ENCODE results near the gene HSP90AB1.

Gene HSP90AB1

GRCh38 chr6:44207966-44208365 is 38.9 kb upstream of the HSP90AB1 start:
- Histone ChIP-seq H3K4me2 (ENCODE audit: low read length) (no peak overlapping the region), H2AFZ (ENCODE audit: low read depth, low read length) (no peak overlapping the region), H3K4me3 (ENCODE audit: low read length) (no peak overlapping the region), H3K9me3 (ENCODE audit: insufficient read depth, low read length) (no peaks in the 10 kb centered on the region), H3K36me3 (replicated peaks; ENCODE audit: low read depth, low read length) (no peaks in the 10 kb centered on the region), H3K4me1 (ENCODE audit: low read length) (peaks cover 17% of the 10 kb centered on the region), H3K27ac (ENCODE audit: low read length) (no peak overlapping the region), H3K27me3 (ENCODE audit: low read depth, low read length) (0 out of 2 replicates have a peak, but pooled peaks cover 4% of the 10 kb centered on the region), H3K79me2 (ENCODE audit: low read length) (no peaks in the 10 kb centered on the region), H3K9ac (ENCODE audit: low read length) (no peak overlapping the region), H4K20me1 (ENCODE audit: insufficient read depth, low read length) (no peaks in the 10 kb centered on the region)
- TF ChIP-seq CTCF (IDR thresholded peaks at IDR 0.05; ENCODE audit: low read depth, low read length) = no peak
- TF ChIP-seq EZH2phosphoT487 (IDR thresholded peaks at IDR 0.05; ENCODE audit: low read depth) = no peak

GRCh38 chr6:44211284-44211683 is 35.6 kb upstream of the HSP90AB1 start:
- no peaks in the 10 kb centered on the region for H3K36me3 ChIP-seq (replicated peaks; ENCODE audit: low read depth, low read length)
- H3K9me3 ChIP-seq (ENCODE audit: insufficient read depth, low read length) = no peaks in the 10 kb centered on the region
- H3K4me2 ChIP-seq (ENCODE audit: low read length) = no peak overlapping the region
- TF ChIP-seq EZH2phosphoT487 (IDR thresholded peaks at IDR 0.05; ENCODE audit: low read depth) (no peak), CTCF (IDR thresholded peaks at IDR 0.05; ENCODE audit: low read depth, low read length) (no peak)
- no peak overlapping the region for H2AFZ ChIP-seq (ENCODE audit: low read depth, low read length)
- H4K20me1 ChIP-seq (ENCODE audit: insufficient read depth, low read length) = no peaks in the 10 kb centered on the region
- no peaks in the 10 kb centered on the region for H3K27me3 ChIP-seq (ENCODE audit: low read depth, low read length)
- no peaks in the 10 kb centered on the region for H3K79me2 ChIP-seq (ENCODE audit: low read length)
- no peak overlapping the region for H3K4me3 ChIP-seq (ENCODE audit: low read length)
- H3K27ac ChIP-seq (ENCODE audit: low read length) = no peak overlapping the region
- H3K4me1 ChIP-seq (ENCODE audit: low read length) = peaks cover 16% of the 10 kb centered on the region
- no peak overlapping the region for H3K9ac ChIP-seq (ENCODE audit: low read length)

- H3K9ac ChIP-seq (ENCODE audit: low read length) = no peak overlapping the region
- TF ChIP-seq CTCF (IDR thresholded peaks at IDR 0.05; ENCODE audit: low read depth, low read length) = no peak
- no peaks in the 10 kb centered on the region for H3K36me3 ChIP-seq (replicated peaks; ENCODE audit: low read depth, low read length)
Measured at GRCh38 chr6:44214307-44214706, 32.6 kb upstream of the HSP90AB1 start.

GRCh38 chr6:44216677-44217331 is 30.1 kb upstream of the HSP90AB1 start, which contains the start of gene MYMX:
MYMX (plus strand) TSS chr6:44216926; CDS start chr6:44217472, 546 bp downstream.
- Histone ChIP-seq H3K27ac (ENCODE audit: low read length) (no peak within 1 kb of the TSS), H3K9me3 (ENCODE audit: insufficient read depth, low read length) (no peaks in the 10 kb centered on the region), H3K9ac (ENCODE audit: low read length) (no peak within 1 kb of the TSS), H3K4me3 (ENCODE audit: low read length) (no peak within 1 kb of the TSS), H3K4me1 (ENCODE audit: low read length) (peaks cover 36% of the 10 kb centered on the region), H2AFZ (ENCODE audit: low read depth, low read length) (no peak within 1 kb of the TSS), H3K79me2 (ENCODE audit: low read length) (no peaks in the 10 kb centered on the region), H4K20me1 (ENCODE audit: insufficient read depth, low read length) (no peaks in the 10 kb centered on the region), H3K36me3 (replicated peaks; ENCODE audit: low read depth, low read length) (no peaks in the 10 kb centered on the region), H3K27me3 (ENCODE audit: low read depth, low read length) (no peaks in the 10 kb centered on the region), H3K4me2 (ENCODE audit: low read length) (no peak within 1 kb of the TSS; the same call in 1 of the 2 replicates)
- TF ChIP-seq EZH2phosphoT487 (IDR thresholded peaks at IDR 0.05; ENCODE audit: low read depth) (no peak), CTCF (IDR thresholded peaks at IDR 0.05; ENCODE audit: low read depth, low read length) (no peak)

More at GRCh38 chr6:44214307-44214706, 32.6 kb upstream of the HSP90AB1 start:
- no peaks in the 10 kb centered on the region for H4K20me1 ChIP-seq (ENCODE audit: insufficient read depth, low read length)
- no peaks in the 10 kb centered on the region for H3K27me3 ChIP-seq (ENCODE audit: low read depth, low read length)
- H3K4me2 ChIP-seq (ENCODE audit: low read length) = no peak overlapping the region
- no peaks in the 10 kb centered on the region for H3K9me3 ChIP-seq (ENCODE audit: insufficient read depth, low read length)
- H3K27ac ChIP-seq (ENCODE audit: low read length) = no peak overlapping the region
- no peaks in the 10 kb centered on the region for H3K79me2 ChIP-seq (ENCODE audit: low read length)
- peaks cover 24% of the 10 kb centered on the region for H3K4me1 ChIP-seq (ENCODE audit: low read length)
- no peak overlapping the region for H3K4me3 ChIP-seq (ENCODE audit: low read length)
- H2AFZ ChIP-seq (ENCODE audit: low read depth, low read length) = no peak overlapping the region
